ENCODE data around the gene PDE7B. TPM values are rescaled to one million over a fixed set of nuclear protein-coding genes. Genes with fewer than 3 reads are reported as not detected.

The PDE7B gene
- total and polyA plus RNA-seq, 10 donors = 0.54 to 4.6 (median 1.5) TPM

DNA sequence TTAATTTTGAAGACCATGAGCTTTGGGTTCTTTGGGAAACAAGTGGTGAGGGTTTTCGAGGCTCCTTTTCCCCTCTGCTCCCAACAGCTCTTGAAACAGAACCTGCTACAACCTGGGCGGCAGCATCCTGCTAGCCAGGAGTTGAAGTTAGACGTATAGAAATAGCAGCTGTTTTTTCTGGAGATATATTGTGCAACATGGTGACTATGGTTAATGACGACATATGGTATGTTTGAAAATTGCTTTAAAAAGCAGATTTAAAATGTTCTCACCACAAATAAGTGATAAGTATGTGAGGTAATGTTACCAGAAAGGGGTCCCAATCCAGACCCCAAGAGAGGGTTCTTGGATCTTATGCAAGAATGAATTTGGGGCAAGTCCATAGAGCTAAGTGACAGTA, 138.9 kb downstream of the PDE7B start:
- no peaks in the 10 kb centered on the region for H3K27me3 ChIP-seq (replicated peaks in 1 of 7)
- no peak for DNase-seq
- TF ChIP-seq, protein P1, sequence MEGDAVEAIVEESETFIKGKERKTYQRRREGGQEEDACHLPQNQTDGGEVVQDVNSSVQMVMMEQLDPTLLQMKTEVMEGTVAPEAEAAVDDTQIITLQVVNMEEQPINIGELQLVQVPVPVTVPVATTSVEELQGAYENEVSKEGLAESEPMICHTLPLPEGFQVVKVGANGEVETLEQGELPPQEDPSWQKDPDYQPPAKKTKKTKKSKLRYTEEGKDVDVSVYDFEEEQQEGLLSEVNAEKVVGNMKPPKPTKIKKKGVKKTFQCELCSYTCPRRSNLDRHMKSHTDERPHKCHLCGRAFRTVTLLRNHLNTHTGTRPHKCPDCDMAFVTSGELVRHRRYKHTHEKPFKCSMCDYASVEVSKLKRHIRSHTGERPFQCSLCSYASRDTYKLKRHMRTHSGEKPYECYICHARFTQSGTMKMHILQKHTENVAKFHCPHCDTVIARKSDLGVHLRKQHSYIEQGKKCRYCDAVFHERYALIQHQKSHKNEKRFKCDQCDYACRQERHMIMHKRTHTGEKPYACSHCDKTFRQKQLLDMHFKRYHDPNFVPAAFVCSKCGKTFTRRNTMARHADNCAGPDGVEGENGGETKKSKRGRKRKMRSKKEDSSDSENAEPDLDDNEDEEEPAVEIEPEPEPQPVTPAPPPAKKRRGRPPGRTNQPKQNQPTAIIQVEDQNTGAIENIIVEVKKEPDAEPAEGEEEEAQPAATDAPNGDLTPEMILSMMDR (IDR thresholded peaks at IDR 0.05 in 8 of 11, conservative IDR thresholded peaks at IDR 0.05 in 3 of 11) = no peak
- TF ChIP-seq POLR2A (IDR thresholded peaks at IDR 0.05) = no peak
- TF ChIP-seq POLR2AphosphoS5 (IDR thresholded peaks at IDR 0.05) = no peak
- H3K4me3 ChIP-seq = no peak overlapping the region
- intact Hi-C loops (cut with DNase I; ENCODE audit: low total_unique reads) = no loop called here
- H3K4me1 ChIP-seq = no peaks in the 10 kb centered on the region
- 64 to 87% (median 79%) methylated on average over 4 of the region's 4 CpGs for WGBS, 5 donors
- H3K9me3 ChIP-seq = no peaks in the 10 kb centered on the region
- H3K36me3 ChIP-seq = no peaks in the 10 kb centered on the region
- H3K27ac ChIP-seq = no peak overlapping the region

DNA sequence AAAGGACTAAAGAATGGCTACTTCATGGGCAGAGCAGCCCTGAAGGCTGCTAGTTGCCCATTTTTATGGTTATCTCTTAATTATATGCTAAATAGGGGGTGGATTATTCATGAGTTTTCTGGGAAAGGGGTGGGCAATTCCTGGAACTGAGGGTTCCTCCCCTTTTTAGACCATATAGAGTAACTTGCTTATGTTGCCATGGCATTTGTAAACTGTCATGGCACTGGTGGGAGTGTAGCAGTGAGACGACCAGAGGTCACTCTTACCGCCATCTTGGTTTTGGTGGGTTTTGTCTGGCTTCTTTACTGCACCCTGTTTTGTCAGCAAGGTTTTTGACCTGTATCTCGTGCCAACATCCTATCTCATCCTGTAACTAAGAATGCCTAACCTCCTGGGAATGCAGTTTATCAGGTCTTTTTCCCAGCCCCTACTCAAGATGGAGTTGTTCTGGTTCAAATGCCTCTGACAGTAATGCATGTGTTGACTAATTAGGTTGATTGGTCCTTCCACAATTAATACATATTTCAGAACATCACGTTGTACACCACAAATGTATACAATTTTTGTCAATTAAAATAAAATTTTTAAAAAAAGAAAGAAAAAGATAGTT, 139.5 kb downstream of the PDE7B start:
- WGBS, 5 donors = 79 to 90% (median 85%) methylated on average over 4 of the region's 4 CpGs
- Histone ChIP-seq H3K9me3 (no peaks in the 10 kb centered on the region), H3K4me1 (no peaks in the 10 kb centered on the region), H3K27ac (no peak overlapping the region), H3K27me3 (replicated peaks in 1 of 7) (no peaks in the 10 kb centered on the region), H3K4me3 (no peak overlapping the region), H3K36me3 (no peaks in the 10 kb centered on the region)
- DNase-seq = no peak
- intact Hi-C loops (cut with DNase I; ENCODE audit: low total_unique reads) = no loop called here
- TF ChIP-seq, protein P1 (IDR thresholded peaks at IDR 0.05 in 8 of 11, conservative IDR thresholded peaks at IDR 0.05 in 3 of 11) = no peak
- no peak for TF ChIP-seq POLR2AphosphoS5 (IDR thresholded peaks at IDR 0.05)
- no peak for TF ChIP-seq POLR2A (IDR thresholded peaks at IDR 0.05)

DNA sequence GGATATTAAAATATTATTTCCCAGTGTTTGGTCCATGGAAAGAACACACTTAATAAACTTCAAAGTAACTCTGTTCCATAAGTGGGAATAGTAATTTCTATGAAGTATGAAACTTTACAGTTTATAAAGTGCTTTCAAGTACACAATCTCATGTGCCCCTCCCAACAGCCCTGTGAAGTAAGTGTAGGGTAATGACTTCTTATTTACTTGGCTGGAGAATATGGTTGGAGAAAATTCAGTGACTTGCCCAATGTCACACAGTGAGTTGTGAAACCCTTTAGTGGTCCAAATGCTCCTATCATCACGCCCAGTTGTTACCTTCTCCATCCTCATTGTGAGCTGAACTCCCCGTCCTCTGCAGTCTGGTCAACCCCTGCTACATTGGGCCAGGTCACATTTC, 141.2 kb downstream of the PDE7B start:
- Histone ChIP-seq H3K4me3 (no peak overlapping the region), H3K4me1 (no peaks in the 10 kb centered on the region), H3K36me3 (no peaks in the 10 kb centered on the region), H3K27me3 (replicated peaks in 1 of 7) (no peaks in the 10 kb centered on the region), H3K9me3 (no peaks in the 10 kb centered on the region), H3K27ac (no peak overlapping the region)
- WGBS, 5 donors = 70 to 95% (median 82%) methylated on average over 2 of the region's 2 CpGs
- intact Hi-C loops (cut with DNase I; ENCODE audit: low total_unique reads) = no loop called here
- no peak for DNase-seq
- TF ChIP-seq, protein P1 (IDR thresholded peaks at IDR 0.05 in 8 of 11, conservative IDR thresholded peaks at IDR 0.05 in 3 of 11) = no peak
- TF ChIP-seq POLR2AphosphoS5 (IDR thresholded peaks at IDR 0.05) = no peak
- TF ChIP-seq POLR2A (IDR thresholded peaks at IDR 0.05) = no peak

DNA sequence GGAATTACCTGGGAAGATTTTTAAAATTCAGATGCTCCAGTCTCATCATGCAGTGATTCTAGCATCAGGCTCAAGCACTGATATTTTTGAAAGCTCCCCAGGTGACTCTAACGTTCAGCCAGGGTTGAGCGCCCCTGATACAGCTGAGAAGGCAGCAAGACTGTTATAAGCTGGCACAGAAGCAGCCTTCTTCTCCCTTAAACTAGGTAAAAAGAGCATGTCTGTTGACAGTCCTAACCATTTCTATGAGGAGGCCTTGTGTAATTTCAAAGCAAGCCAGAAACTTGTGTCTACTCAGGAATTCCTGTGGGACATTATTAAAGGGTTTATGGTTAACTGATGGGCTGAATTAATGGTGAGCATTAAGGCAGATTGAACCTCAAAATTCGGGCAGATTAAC, 141.9 kb downstream of the PDE7B start:
- TF ChIP-seq POLR2A (IDR thresholded peaks at IDR 0.05) = no peak
- TF ChIP-seq, protein P1 (IDR thresholded peaks at IDR 0.05 in 8 of 11, conservative IDR thresholded peaks at IDR 0.05 in 3 of 11) = no peak
- TF ChIP-seq POLR2AphosphoS5 (IDR thresholded peaks at IDR 0.05) = no peak
- Histone ChIP-seq H3K36me3 (no peaks in the 10 kb centered on the region), H3K4me3 (no peak overlapping the region), H3K4me1 (no peaks in the 10 kb centered on the region), H3K9me3 (no peaks in the 10 kb centered on the region), H3K27ac (no peak overlapping the region), H3K27me3 (replicated peaks in 1 of 7) (no peaks in the 10 kb centered on the region)
- WGBS, 5 donors = 70 to 81% (median 76%) methylated on average over 3 of the region's 3 CpGs
- intact Hi-C loops (cut with DNase I; ENCODE audit: low total_unique reads) = no loop called here
- no peak for DNase-seq
